ENCODE data around the gene TMEM38B.

GRCh38 chr9:105663914-105664313 lies 30.4 kb upstream of the TMEM38B start:
- TF ChIP-seq ZNF223 (tag by site-specific recombination; IDR thresholded peaks at IDR 0.05) (no peak), PBX3 (CRISPR knock-in tag; IDR thresholded peaks at IDR 0.05) (no peak)
- TF ChIP-seq, protein P1, sequence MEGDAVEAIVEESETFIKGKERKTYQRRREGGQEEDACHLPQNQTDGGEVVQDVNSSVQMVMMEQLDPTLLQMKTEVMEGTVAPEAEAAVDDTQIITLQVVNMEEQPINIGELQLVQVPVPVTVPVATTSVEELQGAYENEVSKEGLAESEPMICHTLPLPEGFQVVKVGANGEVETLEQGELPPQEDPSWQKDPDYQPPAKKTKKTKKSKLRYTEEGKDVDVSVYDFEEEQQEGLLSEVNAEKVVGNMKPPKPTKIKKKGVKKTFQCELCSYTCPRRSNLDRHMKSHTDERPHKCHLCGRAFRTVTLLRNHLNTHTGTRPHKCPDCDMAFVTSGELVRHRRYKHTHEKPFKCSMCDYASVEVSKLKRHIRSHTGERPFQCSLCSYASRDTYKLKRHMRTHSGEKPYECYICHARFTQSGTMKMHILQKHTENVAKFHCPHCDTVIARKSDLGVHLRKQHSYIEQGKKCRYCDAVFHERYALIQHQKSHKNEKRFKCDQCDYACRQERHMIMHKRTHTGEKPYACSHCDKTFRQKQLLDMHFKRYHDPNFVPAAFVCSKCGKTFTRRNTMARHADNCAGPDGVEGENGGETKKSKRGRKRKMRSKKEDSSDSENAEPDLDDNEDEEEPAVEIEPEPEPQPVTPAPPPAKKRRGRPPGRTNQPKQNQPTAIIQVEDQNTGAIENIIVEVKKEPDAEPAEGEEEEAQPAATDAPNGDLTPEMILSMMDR (tag by site-specific recombination; IDR thresholded peaks at IDR 0.05): no peak
- TF ChIP-seq, protein P2, sequence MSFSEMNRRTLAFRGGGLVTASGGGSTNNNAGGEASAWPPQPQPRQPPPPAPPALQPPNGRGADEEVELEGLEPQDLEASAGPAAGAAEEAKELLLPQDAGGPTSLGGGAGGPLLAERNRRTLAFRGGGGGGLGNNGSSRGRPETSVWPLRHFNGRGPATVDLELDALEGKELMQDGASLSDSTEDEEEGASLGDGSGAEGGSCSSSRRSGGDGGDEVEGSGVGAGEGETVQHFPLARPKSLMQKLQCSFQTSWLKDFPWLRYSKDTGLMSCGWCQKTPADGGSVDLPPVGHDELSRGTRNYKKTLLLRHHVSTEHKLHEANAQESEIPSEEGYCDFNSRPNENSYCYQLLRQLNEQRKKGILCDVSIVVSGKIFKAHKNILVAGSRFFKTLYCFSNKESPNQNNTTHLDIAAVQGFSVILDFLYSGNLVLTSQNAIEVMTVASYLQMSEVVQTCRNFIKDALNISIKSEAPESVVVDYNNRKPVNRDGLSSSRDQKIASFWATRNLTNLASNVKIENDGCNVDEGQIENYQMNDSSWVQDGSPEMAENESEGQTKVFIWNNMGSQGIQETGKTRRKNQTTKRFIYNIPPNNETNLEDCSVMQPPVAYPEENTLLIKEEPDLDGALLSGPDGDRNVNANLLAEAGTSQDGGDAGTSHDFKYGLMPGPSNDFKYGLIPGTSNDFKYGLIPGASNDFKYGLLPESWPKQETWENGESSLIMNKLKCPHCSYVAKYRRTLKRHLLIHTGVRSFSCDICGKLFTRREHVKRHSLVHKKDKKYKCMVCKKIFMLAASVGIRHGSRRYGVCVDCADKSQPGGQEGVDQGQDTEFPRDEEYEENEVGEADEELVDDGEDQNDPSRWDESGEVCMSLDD (tag by site-specific recombination; IDR thresholded peaks at IDR 0.05): no peak
